GM23338 (cell line): ENCODE measurements around the gene ADAMTS5. TPM values are rescaled to one million over a fixed set of nuclear protein-coding genes. Genes with fewer than 3 reads are reported as not detected.
A peak's percentile ranks its signal among the peaks of the same experiment; 100 is the strongest.

Experiments used
- ATAC-seq: fragments of 200-7000 bp; cut with Tn5 transposase; 3 replicates; pipeline ENCODE4 v1.9.1; 2020
- DNase-seq: peaks from one replicate; pipeline ENCODE4 v3.0.0-alpha.2; 2015; ENCODE audit warnings: low spot score
- H2AFZ ChIP-seq: fragments of 200-600 bp; sonication (generic); 2 replicates; pipeline ENCODE4 v1.8.0; 2016; ENCODE audit warnings: antibody characterized with exemption, mild to moderate bottlenecking, moderate library complexity
- H3F3A ChIP-seq: fragments of 200-600 bp; sonication (generic); replicated peaks from 2 replicates; pipeline ENCODE4 v1.8.0; 2017; ENCODE audit warnings: antibody characterized with exemption, mixed run types, low read depth
- H3K27ac ChIP-seq: fragments of 200-600 bp; sonication (generic); 2 replicates; pipeline ENCODE4 v1.6.1; 2016; ENCODE audit warnings: low read depth
- H3K27me3 ChIP-seq: fragments of 200-600 bp; sonication (generic); 2 replicates; pipeline ENCODE4 v1.8.0; 2016; ENCODE audit warnings: mild to moderate bottlenecking, mixed run types, moderate library complexity; ENCODE audit not compliant: insufficient read depth
- H3K36me3 ChIP-seq: fragments of 200-600 bp; sonication (generic); 2 replicates; pipeline ENCODE4 v1.8.0; 2016; ENCODE audit warnings: mild to moderate bottlenecking; ENCODE audit not compliant: insufficient read depth
- H3K4me1 ChIP-seq: fragments of 200-600 bp; sonication (generic); 2 replicates; pipeline ENCODE4 v1.8.0; 2016; ENCODE audit warnings: mild to moderate bottlenecking, moderate library complexity; ENCODE audit not compliant: insufficient read depth
- H3K4me2 ChIP-seq: fragments of 200-600 bp; sonication (generic); 2 replicates; pipeline ENCODE4 v1.7.1; 2017; ENCODE audit warnings: mixed run types
- H3K4me3 ChIP-seq: fragments of 200-600 bp; sonication (generic); 2 replicates; pipeline ENCODE4 v1.6.1; 2016; ENCODE audit warnings: mixed run types
- H3K79me2 ChIP-seq: fragments of 200-600 bp; sonication (generic); replicated peaks from 2 replicates; pipeline ENCODE4 v1.8.0; 2017; ENCODE audit warnings: mild to moderate bottlenecking; ENCODE audit not compliant: insufficient read depth
- H3K9me2 ChIP-seq: fragments of 200-600 bp; sonication (generic); 2 replicates; pipeline ENCODE4 v1.8.0; 2017; ENCODE audit not compliant: insufficient read depth
- H4K20me1 ChIP-seq: fragments of 200-600 bp; sonication (generic); replicated peaks from 2 replicates; pipeline ENCODE4 v1.8.0; 2017; ENCODE audit warnings: mild to moderate bottlenecking; ENCODE audit not compliant: insufficient read depth
- H3K27ac Mint-ChIP-seq: 2 replicates; pipeline ENCODE4 v1.8.0; 2020; ENCODE audit warnings: inconsistent platforms, mild to moderate bottlenecking, moderate library complexity, mixed read lengths
- H3K27me3 Mint-ChIP-seq: 3 replicates; pipeline ENCODE4 v1.8.0; 2022; ENCODE audit warnings: low read depth, mild to moderate bottlenecking, moderate library complexity, mixed read lengths, inconsistent platforms; ENCODE audit not compliant: insufficient read depth, poor library complexity
- H3K36me3 Mint-ChIP-seq: 3 replicates; pipeline ENCODE4 v1.8.0; 2021; ENCODE audit warnings: low read depth, mild to moderate bottlenecking, inconsistent platforms, moderate library complexity, mixed read lengths
- H3K4me1 Mint-ChIP-seq: 3 replicates; pipeline ENCODE4 v1.8.0; 2020; ENCODE audit warnings: mild to moderate bottlenecking, inconsistent platforms, mixed read lengths
- H3K4me3 Mint-ChIP-seq: 3 replicates; pipeline ENCODE4 v1.8.0; 2021; ENCODE audit warnings: moderate library complexity, mild to moderate bottlenecking, inconsistent platforms, mixed read lengths
- H3K9me3 Mint-ChIP-seq: 3 replicates; pipeline ENCODE4 v1.8.0; 2020; ENCODE audit warnings: moderate library complexity, mild to moderate bottlenecking, inconsistent platforms, mixed read lengths
- ETS1 ChIP-seq: IDR thresholded peaks from 2 replicates; pipeline ENCODE4 v1.6.1; 2016; ENCODE audit warnings: antibody characterized with exemption
- JUNB ChIP-seq: IDR thresholded peaks from one replicate; pipeline ENCODE4 v1.6.1; 2016; ENCODE audit warnings: antibody characterized with exemption; ENCODE audit not compliant: unreplicated experiment
- NANOG ChIP-seq: IDR thresholded peaks from 2 replicates; pipeline ENCODE4 v1.6.1; 2016; ENCODE audit warnings: antibody characterized with exemption, borderline replicate concordance
- REST ChIP-seq: IDR thresholded peaks from one replicate; pipeline ENCODE4 v1.6.1; 2018; ENCODE audit warnings: antibody characterized with exemption; ENCODE audit not compliant: unreplicated experiment
- ZNF331 ChIP-seq: fragments of 250-450 bp; sonication (Bioruptor Pico); IDR thresholded peaks from 2 replicates; pipeline ENCODE4 v1.5.0; 2020; ENCODE audit warnings: low read depth, mild to moderate bottlenecking, moderate library complexity
- ZNF462 ChIP-seq: fragments of 250-450 bp; sonication (Bioruptor Pico); IDR thresholded peaks from 2 replicates; pipeline ENCODE4 v1.5.0; 2020; ENCODE audit warnings: mild to moderate bottlenecking, moderate library complexity
- microRNA-seq: library from miRNA; unstranded; fragments of <30 nt; microRNA quantifications from one replicate; pipeline ENCODE4, GENCODE V29; 2017
- polyA plus RNA-seq: library from polyadenylated mRNA; unstranded; fragments of >200 nt; fragmentation: Nextera tagmentation; extraction: Ambion mirVana; gene quantifications from 2 replicates; pipeline ENCODE4 v1.2.1, GENCODE V29; 2016
- small RNA-seq: library from RNA; depleted of rRNA; stranded (forward); fragments of <200 nt; gene quantifications from one replicate; pipeline ENCODE3, GENCODE V24; 2014; ENCODE audit warnings: low replicate concordance
- total RNA-seq: library from RNA; depleted of rRNA; stranded (reverse); fragments of >200 nt; shearing (Covaris generic); gene quantifications from 2 replicates; pipeline ENCODE4 v1.2.3, GENCODE V29; 2014; rRNA removed

Gene ADAMTS5
- total and polyA plus RNA-seq, 2 experiments from 2014 or later: 0.21 to 0.32 TPM

- H3K27ac ChIP-seq: no peak overlapping the region
- H3K4me2 ChIP-seq: no peak overlapping the region
- no peaks in the 10 kb centered on the region for H3F3A ChIP-seq
- no peaks in the 10 kb centered on the region for H3K79me2 ChIP-seq
- ATAC-seq: no peak
- no peak overlapping the region for H3K4me3 ChIP-seq
- TF ChIP-seq ZNF331: peak; percentile 96
- no peak for TF ChIP-seq NANOG
- no peak for TF ChIP-seq ZNF462 (CRISPR knock-in tag)
- TF ChIP-seq REST: no peak
- no peak for TF ChIP-seq JUNB
- no peak for TF ChIP-seq ETS1
- no peak overlapping the region for H2AFZ ChIP-seq
- no peaks in the 10 kb centered on the region for H3K27me3 Mint-ChIP-seq
- H3K27me3 ChIP-seq: no peaks in the 10 kb centered on the region
- no peaks in the 10 kb centered on the region for H4K20me1 ChIP-seq
- peaks cover 9% of the 10 kb centered on the region; the same call in 1 of the 3 replicates for H3K36me3 Mint-ChIP-seq
- H3K4me1 ChIP-seq: 0 out of 2 replicates have a peak, but pooled peaks cover 6% of the 10 kb centered on the region
- no peak for DNase-seq
- no peaks in the 10 kb centered on the region for H3K36me3 ChIP-seq
- H3K4me1 Mint-ChIP-seq: no peaks in the 10 kb centered on the region
- peaks cover 23% of the 10 kb centered on the region for H3K9me3 Mint-ChIP-seq
- no peak overlapping the region for H3K27ac Mint-ChIP-seq
- no peaks in the 10 kb centered on the region for H3K9me2 ChIP-seq
- no peak overlapping the region for H3K4me3 Mint-ChIP-seq
Observed at GRCh38 chr21:26874347-26874746, 92.5 kb downstream of the ADAMTS5 start.

Small RNAs within 50 kb of the gene (microRNA-seq; reads per million reads assigned to microRNA genes)
- not detected for gene MIR4759

Small RNAs within 50 kb of the gene (small RNA-seq; reads per million reads assigned to genes)
- not detected for gene MIR4759

Other genes with a start within 250 kb of the ADAMTS5 start
- gene ADAMTS1, start 121.7 kb downstream of the ADAMTS5 start, total RNA-seq: 14.1 and 15.4 TPM in 2 replicates
- gene ADAMTS1, start 121.7 kb downstream of the ADAMTS5 start, polyA plus RNA-seq: 5.6 and 6.1 TPM in 2 replicates